Smooth muscle cell (in vitro differentiated cells): Measurements from ENCODE around the gene CDC20B. TPM values are rescaled to one million over a fixed set of nuclear protein-coding genes. Genes with fewer than 3 reads are reported as not detected.

Experiments
- DNase-seq: peaks from one replicate; lab custom pipeline; 2025; ENCODE audit not compliant: unreplicated experiment; lab: John Stamatoyannopoulos, UW
- H2AFZ ChIP-seq: fragments of 200-600 bp; sonication (generic); 2 replicates; pipeline ENCODE4 v1.6.0; 2016; ENCODE audit warnings: antibody characterized with exemption, low read depth, mild to moderate bottlenecking
- H3F3A ChIP-seq: fragments of 200-600 bp; sonication (generic); 2 replicates; pipeline ENCODE4 v1.6.0; 2017; ENCODE audit warnings: antibody characterized with exemption, low read depth
- H3K27ac ChIP-seq: fragments of 200-600 bp; sonication (generic); 2 replicates; pipeline ENCODE4 v1.5.1; 2016; ENCODE audit warnings: low read depth, mild to moderate bottlenecking
- H3K27me3 ChIP-seq: fragments of 200-600 bp; sonication (generic); 2 replicates; pipeline ENCODE4 v1.6.1; 2016; ENCODE audit warnings: low read depth, mild to moderate bottlenecking
- H3K36me3 ChIP-seq: fragments of 200-600 bp; sonication (generic); 2 replicates; pipeline ENCODE4 v1.5.1; 2016; ENCODE audit warnings: low read depth
- H3K4me1 ChIP-seq: fragments of 200-600 bp; sonication (generic); 2 replicates; pipeline ENCODE4 v1.5.1; 2016; ENCODE audit warnings: low read depth
- H3K4me2 ChIP-seq: fragments of 200-600 bp; sonication (generic); 2 replicates; pipeline ENCODE4 v1.6.0; 2016; ENCODE audit warnings: mild to moderate bottlenecking
- H3K4me3 ChIP-seq: fragments of 200-600 bp; sonication (generic); 2 replicates; pipeline ENCODE4 v1.5.1; 2016; ENCODE audit warnings: mild to moderate bottlenecking
- H3K79me2 ChIP-seq: fragments of 200-600 bp; sonication (generic); 2 replicates; pipeline ENCODE4 v1.6.0; 2016; ENCODE audit warnings: low read depth, mild to moderate bottlenecking
- H3K9ac ChIP-seq: fragments of 200-600 bp; sonication (generic); 2 replicates; pipeline ENCODE4 v1.6.0; 2016; ENCODE audit warnings: low read depth
- H3K9me3 ChIP-seq: fragments of 200-600 bp; sonication (generic); replicated peaks from 2 replicates; pipeline ENCODE4 v1.5.1; 2016; ENCODE audit warnings: low read depth
- H4K20me1 ChIP-seq: fragments of 200-600 bp; sonication (generic); 2 replicates; pipeline ENCODE4 v1.6.0; 2016; ENCODE audit warnings: low read depth
- CTCF ChIP-seq: fragments of 200-600 bp; sonication (generic); IDR thresholded peaks from 2 replicates; pipeline ENCODE4 v1.5.1; 2017; ENCODE audit warnings: borderline replicate concordance, mild to moderate bottlenecking, antibody characterized with exemption; ENCODE audit not compliant: insufficient read depth, poor library complexity, severe bottlenecking
- WGBS: methylation state at CpG from one replicate; pipeline ENCODE4 v1.1.7; 2016; ENCODE audit warnings: low lambda C conversion rate; 5-methylcytosine and 5-hydroxymethylcytosine counted together
- polyA plus RNA-seq: library from polyadenylated mRNA; unstranded; fragments of >200 nt; fragmentation: Nextera tagmentation; extraction: Ambion mirVana; gene quantifications from 2 replicates; pipeline ENCODE4 v1.2.1, GENCODE V29; 2016
- total RNA-seq: library from RNA; depleted of rRNA; stranded (reverse); fragments of >200 nt; gene quantifications from 2 replicates; pipeline ENCODE4 v1.2.3, GENCODE V29; 2014

Gene CDC20B
- total and polyA plus RNA-seq, 2 experiments from 2014 or later, result not detected

GRCh38 chr5:55219770-55220169 is 46.8 kb upstream of the CDC20B start:
- Histone ChIP-seq H3K9ac (no peak overlapping the region), H3K4me2 (no peak overlapping the region), H2AFZ (no peak overlapping the region), H3K4me1 (peaks cover 13% of the 10 kb centered on the region), H3K36me3 (no peaks in the 10 kb centered on the region), H3K27me3 (peaks cover 81% of the 10 kb centered on the region), H3F3A (no peaks in the 10 kb centered on the region), H4K20me1 (no peaks in the 10 kb centered on the region), H3K4me3 (no peak overlapping the region), H3K79me2 (no peaks in the 10 kb centered on the region), H3K9me3 (no peaks in the 10 kb centered on the region), H3K27ac (no peak overlapping the region)
- 84% methylated on average over 3 of the region's 3 CpGs for WGBS
- no peak for TF ChIP-seq CTCF
- DNase-seq, result no peak

- H3K27ac ChIP-seq, result no peak overlapping the region
- DNase-seq, result no peak
- H3K9ac ChIP-seq, result no peak overlapping the region
- H3F3A ChIP-seq, result no peaks in the 10 kb centered on the region
- H3K27me3 ChIP-seq, result peaks cover 78% of the 10 kb centered on the region
- 46% methylated on average over 4 of the region's 4 CpGs for WGBS
- no peaks in the 10 kb centered on the region for H4K20me1 ChIP-seq
- H3K4me1 ChIP-seq, result peaks cover 13% of the 10 kb centered on the region
- H3K4me2 ChIP-seq, result no peak overlapping the region
- H3K9me3 ChIP-seq, result no peaks in the 10 kb centered on the region
- no peaks in the 10 kb centered on the region for H3K36me3 ChIP-seq
- no peak overlapping the region for H3K4me3 ChIP-seq
- no peak for TF ChIP-seq CTCF
- no peak overlapping the region for H2AFZ ChIP-seq
- H3K79me2 ChIP-seq, result no peaks in the 10 kb centered on the region
These were observed 46.0 kb upstream of the CDC20B start for GRCh38 chr5:55218967-55219366.

DNA sequence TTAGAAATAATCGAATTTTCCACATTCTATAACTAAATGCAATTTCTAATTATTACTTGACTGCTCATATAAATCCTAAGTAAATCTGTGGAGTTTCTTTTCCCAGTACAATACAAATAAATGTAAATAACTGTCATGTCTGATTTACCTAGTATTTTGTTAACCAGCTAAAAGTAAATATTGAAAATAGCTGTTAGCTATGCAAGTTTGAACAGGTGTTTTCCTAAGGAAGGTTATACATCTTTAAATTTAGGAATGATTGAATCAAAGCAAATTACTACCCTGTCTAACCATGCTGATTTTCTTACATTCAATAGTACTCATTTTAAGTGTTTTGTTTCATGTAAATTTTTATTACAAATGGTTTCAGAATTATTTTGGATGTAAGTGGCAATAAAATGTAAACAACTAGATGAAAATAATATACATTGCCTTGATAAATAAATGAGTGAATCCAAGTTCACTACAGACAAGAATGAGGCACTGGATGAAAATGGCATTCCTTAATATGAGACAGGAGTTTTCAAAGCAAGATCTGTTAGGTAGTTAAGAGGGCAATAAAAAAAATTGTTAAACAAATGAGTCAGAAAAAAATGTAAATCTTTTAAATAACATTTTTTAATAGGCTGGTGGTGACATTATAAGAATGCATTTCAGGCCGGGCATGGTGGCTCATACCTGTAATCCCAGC is 38.4 kb upstream of the CDC20B start:
- no peak overlapping the region for H2AFZ ChIP-seq
- no peak overlapping the region for H3K27ac ChIP-seq
- no peak overlapping the region for H3K9ac ChIP-seq
- H3K79me2 ChIP-seq, result no peaks in the 10 kb centered on the region
- no peaks in the 10 kb centered on the region for H4K20me1 ChIP-seq
- no peak overlapping the region for H3K4me2 ChIP-seq
- WGBS, result 75% methylated on average over 2 of the region's 2 CpGs
- H3K27me3 ChIP-seq, result peaks cover 42% of the 10 kb centered on the region
- no peak for DNase-seq
- H3K4me3 ChIP-seq, result no peak overlapping the region
- no peaks in the 10 kb centered on the region for H3K9me3 ChIP-seq
- H3K4me1 ChIP-seq, result no peaks in the 10 kb centered on the region
- no peaks in the 10 kb centered on the region for H3K36me3 ChIP-seq
- TF ChIP-seq CTCF, result no peak
- H3F3A ChIP-seq, result no peaks in the 10 kb centered on the region

DNA sequence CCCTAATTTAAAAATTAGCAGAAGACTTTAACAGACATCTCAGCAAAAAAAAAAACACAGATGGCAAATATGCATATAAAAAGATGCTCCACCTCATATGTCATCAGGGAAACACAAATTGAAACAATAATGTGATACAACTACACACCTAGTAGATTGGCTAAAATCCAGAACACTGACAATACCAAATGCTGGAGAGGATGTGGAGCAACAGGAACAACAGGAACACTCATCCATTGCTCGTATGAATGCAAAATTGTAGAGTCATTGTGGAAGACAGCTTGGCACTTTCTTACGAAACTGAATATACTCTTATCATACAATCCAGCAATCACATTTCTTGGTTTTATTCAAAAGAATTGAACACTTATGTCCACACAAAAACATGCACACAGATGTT is 32.0 kb upstream of the CDC20B start:
- DNase-seq, result no peak

More for the DNA sequence above, 32.0 kb upstream of the CDC20B start:
- no peaks in the 10 kb centered on the region for H3K79me2 ChIP-seq
- H2AFZ ChIP-seq, result no peak overlapping the region
- no peaks in the 10 kb centered on the region for H3K9me3 ChIP-seq
- no peak overlapping the region for H3K4me3 ChIP-seq
- H3K9ac ChIP-seq, result no peak overlapping the region
- no peak overlapping the region for H3K27ac ChIP-seq
- H3K36me3 ChIP-seq, result no peaks in the 10 kb centered on the region
- H3K4me2 ChIP-seq, result no peak overlapping the region
- no peak for TF ChIP-seq CTCF
- no peaks in the 10 kb centered on the region for H3K4me1 ChIP-seq
- H3F3A ChIP-seq, result no peaks in the 10 kb centered on the region
- H3K27me3 ChIP-seq, result peaks cover 82% of the 10 kb centered on the region
- no peaks in the 10 kb centered on the region for H4K20me1 ChIP-seq
- 92% methylated on average over 2 of the region's 2 CpGs for WGBS
